B cell (primary cell): ENCODE results near the gene SMAP1.

Source experiments
- EZH2 ChIP-seq: IDR thresholded peaks from 2 replicates; pipeline ENCODE4 v1.6.1; 2012; ENCODE audit warnings: borderline replicate concordance, low read depth, mild to moderate bottlenecking, moderate library complexity, low read length; ENCODE audit not compliant: insufficient read depth, poor library complexity, severe bottlenecking
- TF ChIP-seq, protein P1 (sequence below): fragments of 200-600 bp; IDR thresholded peaks from one replicate; pipeline ENCODE4 v1.8.0; 2022; ENCODE audit warnings: antibody characterized with exemption, mild to moderate bottlenecking

DNA sequence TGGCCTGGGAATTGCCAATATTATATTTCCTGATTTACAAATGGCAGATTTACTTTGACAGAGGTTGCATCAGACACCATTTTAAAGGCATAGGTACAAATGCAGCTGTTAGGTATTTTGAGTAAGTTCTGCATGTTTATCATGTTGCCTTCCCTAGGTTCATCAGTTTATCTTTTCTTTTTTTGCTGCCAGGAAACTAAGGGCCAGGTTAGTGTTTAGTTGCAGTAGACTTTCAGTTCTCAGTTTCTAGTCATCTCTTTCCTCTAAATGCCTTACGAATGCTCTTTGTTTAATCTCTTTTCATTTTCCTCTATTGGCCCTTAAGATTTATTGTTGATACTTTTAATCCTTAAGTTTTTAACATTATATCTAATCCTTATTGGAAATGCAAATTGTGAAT is 129.9 kb downstream of the SMAP1 start:
- TF ChIP-seq, protein P1, sequence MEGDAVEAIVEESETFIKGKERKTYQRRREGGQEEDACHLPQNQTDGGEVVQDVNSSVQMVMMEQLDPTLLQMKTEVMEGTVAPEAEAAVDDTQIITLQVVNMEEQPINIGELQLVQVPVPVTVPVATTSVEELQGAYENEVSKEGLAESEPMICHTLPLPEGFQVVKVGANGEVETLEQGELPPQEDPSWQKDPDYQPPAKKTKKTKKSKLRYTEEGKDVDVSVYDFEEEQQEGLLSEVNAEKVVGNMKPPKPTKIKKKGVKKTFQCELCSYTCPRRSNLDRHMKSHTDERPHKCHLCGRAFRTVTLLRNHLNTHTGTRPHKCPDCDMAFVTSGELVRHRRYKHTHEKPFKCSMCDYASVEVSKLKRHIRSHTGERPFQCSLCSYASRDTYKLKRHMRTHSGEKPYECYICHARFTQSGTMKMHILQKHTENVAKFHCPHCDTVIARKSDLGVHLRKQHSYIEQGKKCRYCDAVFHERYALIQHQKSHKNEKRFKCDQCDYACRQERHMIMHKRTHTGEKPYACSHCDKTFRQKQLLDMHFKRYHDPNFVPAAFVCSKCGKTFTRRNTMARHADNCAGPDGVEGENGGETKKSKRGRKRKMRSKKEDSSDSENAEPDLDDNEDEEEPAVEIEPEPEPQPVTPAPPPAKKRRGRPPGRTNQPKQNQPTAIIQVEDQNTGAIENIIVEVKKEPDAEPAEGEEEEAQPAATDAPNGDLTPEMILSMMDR, result no peak
- TF ChIP-seq EZH2, result no peak
